Activated CD8-positive, alpha-beta memory T cell treated with anti-CD3 and anti-CD28 coated beads for 48 hours (primary cell): ENCODE measurements around the gene PLXNA1.

Experiments used
- DNase-seq, 3 experiments: peaks; one replicate each; pipeline ENCODE4 v3.0.0-alpha.2; 2020; ENCODE audit warnings: low read depth in 2 of 3, low spot score in 2 of 3

PLXNA1 gene

DNA sequence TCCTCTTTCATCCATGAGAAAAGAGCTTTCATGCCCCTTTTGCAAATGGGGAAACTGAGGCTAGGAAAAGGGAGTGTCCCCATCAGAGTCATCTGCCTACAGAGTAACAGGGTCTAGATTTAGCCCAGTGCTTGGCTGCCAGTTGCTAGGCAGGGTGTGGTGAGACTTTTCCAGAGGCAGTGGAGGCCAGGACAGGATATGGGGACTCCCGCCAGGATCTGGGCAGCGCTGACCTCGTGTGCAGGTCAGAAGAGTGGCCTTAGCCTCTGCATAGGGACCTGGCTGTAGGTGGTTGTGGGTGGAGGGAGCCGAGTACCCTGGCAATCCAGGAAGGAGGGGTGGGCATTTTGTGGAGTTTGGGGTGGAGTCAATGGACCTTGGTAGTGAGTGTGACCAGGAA is 4.2 kb downstream of the PLXNA1 start:
- DNase-seq: no peak

DNA sequence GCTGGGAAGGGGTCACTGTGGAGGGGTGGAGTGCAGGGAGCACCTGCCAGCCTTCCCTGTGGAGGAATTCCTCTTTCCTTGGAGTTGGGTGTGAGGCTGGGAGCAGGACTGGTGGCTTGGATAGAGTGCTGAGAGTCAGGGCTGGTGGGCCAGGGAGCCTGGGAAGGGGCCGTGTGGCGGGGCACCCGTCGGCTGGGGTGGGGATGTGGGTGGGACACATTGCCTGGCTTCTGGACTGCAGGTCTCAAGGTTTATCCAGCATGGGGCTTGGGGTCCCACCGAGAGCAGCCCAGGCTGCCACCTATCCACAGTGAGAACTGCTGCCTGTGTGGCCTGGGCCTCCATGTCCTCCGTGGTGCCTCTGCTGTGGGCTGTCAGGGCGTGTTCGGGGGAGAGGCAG is 4.7 kb downstream of the PLXNA1 start:
- DNase-seq: no peak

DNA sequence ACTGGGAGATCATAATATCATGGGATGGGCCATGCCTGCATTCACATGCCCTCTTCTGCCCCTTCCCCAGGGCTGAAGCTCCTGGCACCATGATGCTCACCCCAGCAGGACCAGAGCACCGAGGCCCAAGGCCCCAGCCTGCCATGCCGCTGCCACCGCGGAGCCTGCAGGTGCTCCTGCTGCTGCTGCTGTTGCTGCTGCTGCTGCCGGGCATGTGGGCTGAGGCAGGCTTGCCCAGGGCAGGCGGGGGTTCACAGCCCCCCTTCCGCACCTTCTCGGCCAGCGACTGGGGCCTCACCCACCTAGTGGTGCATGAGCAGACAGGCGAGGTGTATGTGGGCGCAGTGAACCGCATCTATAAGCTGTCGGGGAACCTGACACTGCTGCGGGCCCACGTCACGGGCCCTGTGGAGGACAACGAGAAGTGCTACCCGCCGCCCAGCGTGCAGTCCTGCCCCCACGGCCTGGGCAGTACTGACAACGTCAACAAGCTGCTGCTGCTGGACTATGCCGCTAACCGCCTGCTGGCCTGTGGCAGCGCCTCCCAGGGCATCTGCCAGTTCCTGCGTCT is 5.6 kb downstream of the PLXNA1 start:
- no peak for DNase-seq

DNA sequence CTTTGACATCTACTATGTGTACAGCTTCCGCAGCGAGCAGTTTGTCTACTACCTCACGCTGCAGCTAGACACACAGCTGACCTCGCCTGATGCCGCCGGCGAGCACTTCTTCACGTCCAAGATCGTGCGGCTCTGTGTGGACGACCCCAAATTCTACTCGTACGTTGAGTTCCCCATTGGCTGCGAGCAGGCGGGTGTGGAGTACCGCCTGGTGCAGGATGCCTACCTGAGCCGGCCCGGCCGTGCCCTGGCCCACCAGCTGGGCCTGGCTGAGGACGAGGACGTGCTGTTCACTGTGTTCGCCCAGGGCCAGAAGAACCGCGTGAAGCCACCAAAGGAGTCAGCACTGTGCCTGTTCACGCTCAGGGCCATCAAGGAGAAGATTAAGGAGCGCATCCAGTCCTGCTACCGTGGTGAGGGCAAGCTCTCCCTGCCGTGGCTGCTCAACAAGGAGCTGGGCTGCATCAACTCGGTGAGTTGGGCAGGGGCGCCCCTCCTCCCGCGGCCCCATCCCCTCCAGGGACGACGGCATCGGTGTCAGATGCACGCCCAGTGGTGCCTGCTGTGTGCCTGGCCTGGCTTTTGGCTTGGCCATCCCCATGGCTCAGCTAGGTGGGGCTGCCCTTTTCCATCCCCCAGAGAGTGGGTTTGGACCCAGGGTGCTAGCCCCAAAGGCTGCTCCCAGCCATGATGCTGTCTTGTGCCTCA is 6.6 kb downstream of the PLXNA1 start:
- DNase-seq: no peak

DNA sequence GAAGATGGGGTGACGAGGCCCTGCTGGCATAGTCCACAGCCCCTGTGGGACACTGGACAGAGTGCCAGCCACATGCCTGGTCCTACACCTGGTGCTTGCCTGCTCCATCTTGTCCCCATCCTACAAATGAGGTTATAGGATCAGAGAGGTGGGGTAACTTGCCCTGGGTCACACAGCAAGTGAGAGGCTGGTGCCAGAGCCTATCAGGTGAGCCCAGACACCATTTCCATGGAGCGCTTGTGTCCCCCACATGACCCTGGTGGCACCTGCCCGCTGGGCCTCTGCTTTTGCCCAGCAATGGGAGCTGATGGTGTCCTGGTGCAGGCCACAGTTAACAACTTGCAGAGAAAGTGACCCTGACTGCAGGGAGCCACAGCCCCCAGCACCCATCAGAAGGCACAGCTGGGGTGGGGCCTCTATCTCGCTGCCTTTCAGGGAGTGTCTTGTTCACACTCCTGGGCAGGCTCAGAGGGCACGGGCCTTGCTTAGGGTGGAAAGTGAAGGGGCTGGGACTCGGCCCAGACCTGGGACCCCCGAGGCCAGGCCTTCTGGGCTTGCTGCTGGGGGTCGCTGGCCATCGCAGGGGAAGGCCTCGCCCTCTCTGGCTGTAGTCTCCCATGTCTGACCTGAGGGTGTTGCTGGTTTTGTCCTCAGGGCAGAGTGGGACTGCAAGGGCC is 7.2 kb downstream of the PLXNA1 start:
- no peak for DNase-seq

DNA sequence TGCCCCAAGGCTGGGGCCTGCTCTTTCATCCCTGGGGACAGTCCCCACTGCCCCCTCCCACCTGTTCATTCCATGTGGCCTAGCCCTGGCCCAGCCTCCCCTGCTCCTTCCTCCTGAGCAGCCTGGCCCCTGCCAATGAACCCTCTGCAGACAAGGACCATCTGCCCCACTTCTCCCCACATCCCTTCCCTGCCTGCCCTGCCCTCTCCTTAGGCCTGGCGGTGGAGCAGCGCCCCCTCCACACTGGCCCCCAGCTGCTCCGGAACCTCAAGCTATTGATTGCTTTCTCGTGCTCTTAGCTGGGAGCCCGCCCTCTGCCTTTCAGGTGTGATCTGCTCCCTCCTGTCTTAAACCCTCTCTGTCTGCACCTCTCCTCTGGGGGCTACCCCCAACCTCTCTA is 8.0 kb downstream of the PLXNA1 start:
- no peak for DNase-seq

DNA sequence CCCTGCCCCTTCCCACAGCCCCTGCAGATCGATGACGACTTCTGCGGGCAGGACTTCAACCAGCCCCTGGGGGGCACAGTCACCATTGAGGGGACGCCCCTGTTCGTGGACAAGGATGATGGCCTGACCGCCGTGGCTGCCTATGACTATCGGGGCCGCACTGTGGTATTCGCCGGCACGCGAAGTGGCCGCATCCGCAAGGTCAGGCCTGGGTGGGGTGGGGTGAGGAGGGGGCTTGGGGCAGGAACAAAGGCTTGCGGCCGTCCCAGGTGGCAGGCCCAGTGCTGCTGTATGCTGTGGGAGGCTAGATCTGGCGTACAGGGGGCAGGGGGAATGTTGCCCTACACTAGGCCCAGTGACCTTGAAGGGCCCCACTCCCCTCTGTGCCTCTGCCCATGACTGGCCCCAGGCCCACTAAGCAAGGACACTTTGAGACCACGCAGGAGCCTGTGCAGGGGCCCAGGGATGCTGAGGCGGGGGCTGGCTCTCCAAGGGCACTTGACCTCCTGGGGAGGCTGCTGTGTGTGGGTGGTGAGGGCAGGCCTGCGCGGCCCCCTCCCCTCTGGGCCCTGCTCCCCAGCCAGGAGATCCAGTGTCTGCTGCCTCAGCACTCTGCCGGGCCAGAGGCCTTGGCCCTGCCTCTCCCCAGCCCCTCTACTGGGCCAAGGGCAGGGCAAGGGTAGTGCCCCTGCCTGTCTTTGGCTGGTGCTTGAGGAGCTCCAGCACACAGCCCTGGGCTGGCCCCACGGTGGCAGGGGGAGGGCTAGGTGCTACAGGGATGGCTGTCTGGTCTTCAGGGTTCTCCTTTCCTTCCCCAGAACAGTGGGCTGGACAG is 8.7 kb downstream of the PLXNA1 start:
- no peak for DNase-seq

DNA sequence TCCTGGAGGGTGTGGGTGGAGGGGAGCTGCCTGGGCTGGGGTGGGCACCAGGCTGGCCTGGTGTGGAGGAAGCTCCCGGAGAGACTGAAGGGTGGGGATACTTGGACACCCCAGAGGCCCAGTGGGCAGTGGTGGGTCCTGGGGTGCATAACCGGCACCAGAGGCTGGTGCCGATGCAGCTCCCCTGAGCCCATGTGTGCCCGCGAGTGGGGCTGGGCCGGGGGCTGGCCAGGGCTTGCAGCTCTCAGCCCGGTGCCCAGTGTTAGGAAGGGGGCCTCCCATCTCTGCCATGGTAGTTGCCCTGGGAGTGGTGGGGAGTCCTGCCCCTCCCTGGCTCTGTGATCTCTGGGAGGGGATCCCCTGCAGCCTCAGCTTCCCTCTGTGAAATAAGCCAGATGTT is 9.3 kb downstream of the PLXNA1 start:
- no peak for DNase-seq

DNA sequence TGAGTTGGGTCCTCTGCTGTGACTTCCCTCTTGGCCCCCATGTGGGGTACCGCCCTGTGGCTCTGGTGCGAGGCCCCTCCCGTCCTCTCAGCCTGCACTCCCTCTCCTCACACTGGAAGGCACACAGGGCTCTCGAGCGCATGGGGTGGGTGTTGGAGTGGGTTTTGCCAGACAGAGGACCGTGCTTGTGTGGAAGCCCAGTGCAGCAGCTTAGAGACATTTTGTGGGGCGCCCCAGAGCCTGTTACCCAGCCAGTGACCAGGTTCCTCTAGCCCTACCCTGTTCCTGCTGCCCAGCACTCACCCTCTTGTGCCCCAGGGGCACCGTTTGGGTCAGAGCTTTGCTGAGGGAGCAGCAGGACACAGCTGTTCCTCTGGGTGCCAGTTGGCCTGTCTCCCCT is 9.9 kb downstream of the PLXNA1 start:
- DNase-seq: no peak

DNA sequence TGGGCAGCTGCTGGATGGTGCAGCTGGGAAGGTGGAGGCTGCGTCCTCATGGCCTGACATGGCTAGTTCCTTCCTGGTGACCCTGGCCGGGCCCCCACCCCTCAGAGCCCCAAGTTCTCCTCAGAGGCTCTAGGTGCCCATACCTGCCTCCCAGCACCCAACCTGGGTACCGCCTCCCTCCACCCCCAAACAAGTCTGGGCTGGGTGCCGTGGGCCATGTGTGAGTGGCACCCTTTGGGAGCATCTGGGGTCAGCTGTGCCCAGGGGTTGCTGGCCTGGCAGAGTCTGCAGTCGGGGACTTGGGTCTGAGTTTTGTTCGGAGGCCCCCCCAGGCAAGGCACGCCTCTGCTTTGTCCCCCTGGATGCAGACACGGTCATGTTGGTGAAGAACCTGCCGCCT is 10.5 kb downstream of the PLXNA1 start:
- no peak for DNase-seq

DNA sequence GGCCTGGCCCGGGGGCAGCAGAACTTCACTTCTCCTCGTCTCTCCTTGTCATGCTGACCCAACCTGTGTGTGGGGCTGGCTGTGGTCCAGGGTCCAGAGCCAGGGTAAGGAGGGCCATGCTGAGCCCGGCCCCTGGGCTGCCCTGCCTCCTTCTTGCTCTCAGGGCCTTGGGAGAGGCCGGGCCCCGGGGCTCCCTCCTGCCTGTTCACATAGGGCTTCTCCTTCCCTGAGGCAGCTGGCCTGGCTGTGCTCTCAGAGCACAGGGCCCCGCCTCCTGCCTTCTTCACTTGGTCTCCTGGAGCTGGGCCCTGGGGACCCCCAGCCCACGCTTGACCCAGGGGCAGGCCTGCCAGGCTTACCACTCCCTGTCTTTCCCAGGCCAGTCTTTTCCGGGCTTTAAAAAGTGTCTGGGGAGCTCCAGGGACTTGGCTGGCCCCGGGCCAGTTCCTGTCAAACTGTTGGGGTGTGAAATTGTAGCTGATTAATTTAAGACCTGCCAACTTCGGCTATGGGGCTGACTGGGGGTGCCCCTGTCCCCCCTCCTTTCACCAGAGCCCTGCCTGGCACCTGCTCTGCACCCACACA is 11.8 kb downstream of the PLXNA1 start:
- DNase-seq: no peak

DNA sequence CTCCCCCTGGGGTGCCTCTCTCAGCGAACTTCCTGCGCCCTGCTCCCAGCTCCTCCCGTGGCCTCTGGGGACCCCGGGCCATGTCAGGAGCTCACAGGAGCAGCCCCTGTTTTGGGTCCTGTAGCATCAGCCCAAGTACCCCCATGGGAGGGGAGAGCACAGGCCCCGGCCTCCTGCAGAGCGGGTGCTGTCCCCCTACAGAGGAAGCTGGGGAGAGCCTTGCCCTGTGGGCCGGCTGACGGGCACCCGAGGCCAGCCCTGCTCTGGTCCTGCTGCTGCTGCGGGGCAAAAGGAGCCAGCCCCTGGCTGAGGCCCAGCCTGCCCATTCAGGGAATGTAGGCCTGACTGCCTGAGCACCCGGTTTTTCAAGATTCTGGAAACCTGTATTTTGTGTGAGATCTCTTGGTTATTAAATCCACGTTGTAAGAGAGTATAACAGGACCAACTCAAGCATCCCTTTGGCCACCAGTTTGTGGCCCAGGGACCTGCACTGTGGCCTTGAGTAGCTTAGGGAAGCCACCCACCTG is 12.4 kb downstream of the PLXNA1 start:
- DNase-seq: no peak

DNA sequence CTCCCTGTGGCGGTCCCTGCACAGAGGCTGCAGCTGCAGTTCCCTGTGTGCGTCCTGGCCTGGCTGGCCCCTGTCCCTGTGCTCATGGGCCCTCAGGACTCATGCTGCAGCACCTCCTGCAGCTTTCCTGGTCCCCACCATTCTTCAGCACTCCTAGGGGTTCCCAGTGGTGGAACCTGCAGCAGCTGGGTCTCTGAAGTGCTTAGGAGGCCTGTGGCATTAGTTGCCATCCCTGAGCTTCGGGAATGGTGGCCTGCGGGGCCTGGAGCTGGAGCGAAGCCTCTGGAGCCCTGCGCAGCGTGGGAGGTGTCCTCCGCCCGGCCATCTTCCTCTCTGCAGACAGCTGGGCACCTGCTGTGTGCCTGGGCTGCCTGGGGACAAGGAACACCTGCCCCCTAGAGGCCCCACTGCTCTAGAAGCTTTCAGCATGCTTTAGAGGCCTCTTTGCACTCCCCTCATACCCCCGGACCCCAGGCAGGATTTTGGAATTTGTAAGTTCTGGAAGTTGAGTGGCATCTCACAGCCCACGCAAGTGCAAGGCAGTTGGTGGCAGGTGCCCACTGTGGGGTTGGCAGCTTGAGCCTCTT is 13.1 kb downstream of the PLXNA1 start:
- DNase-seq: no peak

DNA sequence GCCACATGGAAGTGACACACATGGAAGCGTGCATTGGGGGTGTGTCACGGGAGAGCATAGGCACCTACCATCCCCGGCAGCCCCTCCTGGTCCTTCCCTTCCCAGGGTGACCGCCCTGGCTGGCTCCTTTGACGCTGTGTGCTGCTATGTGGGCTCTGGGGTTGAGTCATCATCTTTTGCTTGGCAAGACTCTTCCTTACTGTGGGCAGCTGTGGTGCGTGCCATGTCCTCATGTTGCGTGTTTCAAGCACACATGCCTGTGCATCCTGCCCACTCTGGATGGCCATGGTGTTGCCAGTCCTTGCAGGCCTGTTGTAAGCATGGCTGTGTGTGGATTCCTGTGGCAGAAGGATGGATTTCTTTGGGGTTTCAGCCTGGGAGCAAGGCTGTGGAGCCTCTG is 14.0 kb downstream of the PLXNA1 start:
- DNase-seq: no peak

DNA sequence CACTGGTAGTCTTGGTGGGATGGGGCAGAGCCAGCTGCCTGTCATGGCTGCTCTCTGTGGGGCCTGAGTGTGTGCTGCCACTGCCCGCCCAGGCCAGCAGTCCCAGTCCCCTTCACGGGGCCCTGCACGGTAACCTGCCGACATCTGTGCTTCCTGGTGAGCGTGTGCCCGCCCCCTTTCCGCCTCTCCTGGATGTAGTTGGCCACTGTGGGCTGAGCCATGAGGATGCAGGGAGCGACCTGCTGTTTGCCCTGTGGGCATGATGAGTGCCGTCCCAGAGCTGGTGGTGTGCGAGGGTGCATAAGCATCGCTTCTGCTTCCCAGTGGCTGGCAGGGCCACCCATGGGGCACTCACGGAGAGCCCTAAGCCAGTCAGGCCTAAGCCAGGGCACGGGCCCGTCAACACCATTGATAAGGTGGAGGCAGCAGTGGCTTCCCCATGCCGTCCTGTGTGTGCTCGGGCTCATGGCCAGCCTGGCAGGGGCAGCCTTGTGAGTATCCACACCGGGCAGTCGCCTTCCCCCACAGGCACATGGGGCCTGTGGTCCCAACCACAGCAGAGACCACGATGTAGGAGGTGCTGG is 14.6 kb downstream of the PLXNA1 start:
- no peak for DNase-seq

DNA sequence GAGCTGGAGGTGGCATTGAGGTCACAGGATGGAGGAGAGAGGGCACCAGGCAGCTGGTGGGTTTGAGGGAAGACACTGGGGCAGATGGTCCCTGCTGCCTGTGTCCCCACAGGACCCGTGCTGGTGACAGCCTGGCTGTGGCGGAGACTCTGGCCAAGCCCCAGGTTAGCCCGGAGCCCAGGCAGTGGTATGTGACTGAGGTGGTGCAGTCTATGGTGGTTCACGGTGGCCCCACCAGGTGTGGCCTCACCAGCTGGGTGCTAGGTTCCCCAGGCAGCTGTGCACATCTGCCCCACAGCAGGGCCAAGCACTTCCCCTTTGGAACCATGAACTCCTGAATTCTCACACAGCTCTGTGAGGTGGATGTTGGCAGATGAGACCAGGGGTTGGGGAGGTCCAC is 15.4 kb downstream of the PLXNA1 start:
- DNase-seq: no peak

DNA sequence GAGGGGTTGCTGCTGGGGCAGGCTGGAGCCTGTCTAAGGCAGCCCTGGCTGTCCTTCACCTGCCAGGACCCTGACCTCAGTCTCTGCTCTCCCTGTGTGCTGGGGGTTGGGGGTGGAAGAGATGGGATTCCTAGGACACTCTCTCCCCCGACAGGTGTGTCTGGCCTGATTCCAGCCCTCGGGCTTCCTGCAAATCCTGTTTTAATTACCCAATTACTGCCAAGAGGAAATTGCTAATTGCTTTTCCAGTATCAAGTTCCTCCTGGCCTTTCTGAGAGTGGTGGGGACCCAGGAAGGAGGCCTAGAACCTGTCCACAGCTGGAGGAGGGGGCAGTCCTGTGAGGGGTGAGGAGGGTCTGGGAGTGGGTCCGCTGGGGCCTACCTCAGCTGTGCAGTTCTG is 15.8 kb downstream of the PLXNA1 start:
- no peak for DNase-seq

DNA sequence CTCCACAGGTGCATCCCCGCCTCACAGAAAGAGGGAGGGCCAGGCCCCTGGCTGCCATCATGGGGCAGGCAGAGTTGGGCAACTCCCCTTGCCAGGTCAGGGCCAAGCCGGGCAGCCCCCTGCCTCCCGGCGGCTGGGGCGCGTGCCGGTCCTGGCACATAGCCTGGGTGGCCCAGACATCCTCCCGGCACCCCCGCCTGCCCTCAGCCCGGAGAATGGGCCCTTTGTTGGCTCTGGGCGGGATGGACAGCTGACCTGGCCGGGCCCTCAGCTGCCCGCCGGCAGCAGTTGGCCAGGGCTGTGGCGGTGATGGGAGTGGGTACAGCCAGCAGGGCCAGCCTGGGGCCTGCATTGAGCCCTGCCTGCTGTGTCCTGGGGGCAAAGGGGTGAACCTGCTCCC is 16.5 kb downstream of the PLXNA1 start:
- DNase-seq: no peak

DNA sequence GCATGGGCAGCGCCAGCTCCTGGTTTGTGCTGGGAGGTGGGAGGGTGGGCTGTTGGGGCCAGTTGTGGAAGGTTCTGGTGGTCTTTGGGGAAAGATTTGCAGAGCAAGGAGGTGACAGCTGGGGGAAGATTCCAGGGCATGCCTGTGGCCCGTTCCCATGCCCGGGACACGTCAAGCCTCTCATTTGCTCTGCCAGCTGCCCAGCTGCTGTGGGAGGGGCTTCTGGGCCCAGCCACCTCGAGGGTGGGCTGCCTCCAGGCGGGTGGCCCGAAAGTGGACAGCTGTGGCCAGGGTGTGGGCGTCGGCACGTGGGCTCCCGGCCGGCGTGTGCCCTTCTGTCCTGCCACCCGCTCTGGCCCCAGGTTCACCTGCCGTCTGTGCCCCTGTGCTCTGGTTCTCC is 17.2 kb downstream of the PLXNA1 start:
- no peak for DNase-seq

DNA sequence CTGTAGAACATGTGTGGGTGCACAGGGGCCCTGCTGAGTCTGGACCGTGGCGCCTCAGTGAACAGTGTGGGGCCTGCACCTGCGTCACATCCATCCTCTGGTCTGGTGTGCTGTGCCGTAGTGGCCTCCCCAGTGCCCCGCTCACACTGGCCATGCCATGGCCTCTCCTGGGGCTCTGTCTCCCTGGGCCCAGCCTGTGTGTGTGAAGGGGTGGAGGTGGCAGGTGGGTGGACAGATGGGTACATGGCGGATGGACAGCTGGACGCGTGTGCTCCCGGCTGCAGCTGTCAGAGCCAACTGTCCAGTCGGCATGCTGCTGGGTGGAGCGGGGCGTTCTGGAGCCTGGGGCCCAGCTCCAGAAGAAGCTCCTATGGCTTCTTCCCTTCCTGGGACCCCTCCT is 17.8 kb downstream of the PLXNA1 start:
- DNase-seq: no peak
